GM19463 (cell line): ENCODE data around the gene PLCB1.
"Not testable (repeated sequence)": the region's sequence is repeated elsewhere in the genome, so short reads cannot be mapped to it uniquely, and the experiment has no call there.

Experiments
- ATAC-seq: cut with Tn5 transposase; IDR thresholded peaks from one replicate; pipeline ENCODE4 v1.9.1; 2021; ENCODE audit warnings: mild to moderate bottlenecking, moderate library complexity; ENCODE audit not compliant: unreplicated experiment

The PLCB1 gene

DNA sequence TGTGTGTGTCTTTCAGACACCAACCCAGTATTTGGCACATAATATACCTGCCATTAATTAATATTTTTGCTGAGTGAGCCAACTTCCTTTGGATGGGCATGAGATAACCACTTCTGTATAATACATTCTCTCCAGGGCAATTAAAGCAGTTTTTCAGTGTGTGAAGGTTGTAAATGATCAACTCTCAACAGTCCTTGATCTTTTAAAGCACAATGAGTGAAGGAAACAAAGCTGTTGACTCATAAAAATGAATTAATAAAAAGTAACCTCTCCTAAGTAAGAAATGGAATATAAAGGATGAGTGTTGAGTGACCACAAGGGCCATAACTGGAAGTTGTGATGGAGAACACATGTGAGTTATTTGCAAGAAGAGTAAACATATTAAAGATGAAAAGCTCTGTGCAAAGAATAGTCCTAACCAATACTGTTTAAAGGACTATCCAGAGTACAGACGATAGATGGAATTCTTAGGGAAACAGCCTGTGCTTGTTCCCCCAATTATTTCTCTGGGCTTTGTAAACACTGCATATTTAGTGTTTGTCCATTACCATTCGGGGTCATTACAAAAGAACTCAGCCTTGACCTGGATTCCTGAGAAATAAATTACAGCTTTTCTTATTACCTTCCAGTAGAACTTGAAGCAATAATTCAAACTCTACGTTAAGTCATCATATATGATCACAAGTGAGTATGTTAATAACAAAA lies 446.2 kb downstream of the PLCB1 start:
- ATAC-seq, result no peak

DNA sequence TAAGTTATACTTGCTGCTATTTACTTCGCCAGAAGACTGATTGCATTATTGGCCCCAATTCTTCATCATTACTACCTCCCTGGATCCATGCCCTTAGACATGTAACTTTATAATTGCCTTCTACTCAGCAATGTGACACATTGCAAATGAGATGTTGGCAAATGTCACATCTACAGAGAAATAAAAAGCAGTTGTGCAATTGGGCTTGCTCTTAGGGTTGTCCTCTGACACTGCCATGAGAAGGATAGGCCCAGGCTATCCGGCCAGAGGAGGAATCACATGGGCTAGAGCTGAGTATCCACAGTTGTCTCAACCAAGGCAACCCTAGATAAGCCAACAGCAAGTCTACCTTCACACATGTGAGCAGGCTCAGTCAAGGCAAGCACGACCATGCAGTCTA lies 447.0 kb downstream of the PLCB1 start:
- no peak for ATAC-seq

DNA sequence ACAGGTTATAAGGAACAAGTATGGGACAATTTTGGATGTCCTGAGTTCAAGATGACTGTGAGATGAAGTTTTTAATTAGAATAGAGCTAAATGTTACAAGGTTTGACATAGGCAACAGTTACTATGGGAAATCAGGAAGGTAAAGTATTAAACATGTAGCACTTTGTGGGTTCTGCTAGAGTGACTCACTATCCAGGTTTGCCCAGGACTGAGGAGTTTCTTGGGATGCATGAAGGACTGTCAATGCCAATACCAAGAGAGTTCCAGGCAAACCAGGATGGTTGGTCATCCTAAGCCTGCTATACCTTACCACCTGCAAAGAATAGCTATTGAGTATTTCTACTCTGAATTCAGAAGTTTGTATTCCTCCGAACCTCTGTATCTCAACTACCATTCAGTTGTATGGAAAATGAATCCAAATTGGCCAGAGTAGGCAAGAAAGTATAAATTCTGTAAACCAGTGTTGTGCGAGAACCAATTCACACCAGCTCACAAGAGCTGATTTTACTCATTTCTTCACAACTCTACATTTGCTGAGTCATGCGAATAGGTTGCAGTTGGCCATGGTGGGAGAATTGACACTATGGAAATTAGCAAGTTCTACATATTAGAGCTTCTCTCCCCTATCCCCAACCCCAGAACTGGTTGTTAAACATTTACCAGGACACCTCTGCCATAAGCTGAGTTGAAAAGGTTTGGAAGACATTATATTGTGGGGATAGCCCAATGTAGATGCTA lies 449.5 kb downstream of the PLCB1 start:
- ATAC-seq, result no peak

DNA sequence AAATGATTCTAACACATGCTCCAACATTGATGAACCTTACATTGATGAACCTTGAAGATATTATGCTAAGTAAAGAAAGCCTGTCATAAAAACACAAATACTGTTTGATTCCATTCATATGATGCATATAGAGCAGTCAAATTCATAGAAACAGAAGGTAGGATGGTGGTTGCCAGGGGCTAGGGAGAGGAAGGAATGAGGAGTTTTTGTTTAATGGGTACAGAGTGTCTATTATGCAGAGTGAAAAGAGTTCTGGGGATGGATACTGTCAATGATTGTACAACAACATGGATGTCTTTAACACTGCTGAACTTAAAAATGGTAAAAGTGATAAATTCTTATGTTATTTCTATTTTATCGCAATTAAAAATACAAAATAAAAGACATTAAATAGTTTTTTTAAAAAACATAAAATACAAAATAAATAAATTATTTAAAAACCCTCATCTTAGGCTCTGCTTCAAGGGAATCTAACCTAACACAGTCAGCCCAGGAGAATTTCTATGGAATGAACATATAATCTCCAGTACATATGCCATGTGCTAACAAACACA lies 451.0 kb downstream of the PLCB1 start:
- no peak for ATAC-seq

DNA sequence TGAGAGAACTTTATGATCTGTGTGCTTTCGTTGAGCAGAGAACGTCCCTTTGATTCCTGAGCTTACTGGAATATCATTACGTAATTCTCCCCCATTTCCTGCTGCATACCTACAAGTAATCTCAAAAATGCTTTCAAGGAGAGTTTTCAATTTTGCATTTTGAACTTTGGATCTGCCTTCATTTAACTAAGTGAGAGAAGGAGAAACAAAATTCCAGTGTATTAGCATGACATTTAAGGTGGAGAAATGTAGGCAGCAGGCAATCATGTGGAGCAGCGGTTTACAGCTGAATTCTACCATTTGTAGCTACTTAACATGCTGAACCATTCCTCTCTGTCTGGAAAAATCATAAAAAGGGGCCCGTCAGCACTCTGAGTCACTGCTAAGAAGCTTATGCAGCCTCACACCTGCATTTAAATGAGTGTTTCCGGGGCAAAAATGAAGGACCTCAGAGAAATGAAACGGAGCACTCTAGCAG lies 451.5 kb downstream of the PLCB1 start:
- no peak for ATAC-seq

DNA sequence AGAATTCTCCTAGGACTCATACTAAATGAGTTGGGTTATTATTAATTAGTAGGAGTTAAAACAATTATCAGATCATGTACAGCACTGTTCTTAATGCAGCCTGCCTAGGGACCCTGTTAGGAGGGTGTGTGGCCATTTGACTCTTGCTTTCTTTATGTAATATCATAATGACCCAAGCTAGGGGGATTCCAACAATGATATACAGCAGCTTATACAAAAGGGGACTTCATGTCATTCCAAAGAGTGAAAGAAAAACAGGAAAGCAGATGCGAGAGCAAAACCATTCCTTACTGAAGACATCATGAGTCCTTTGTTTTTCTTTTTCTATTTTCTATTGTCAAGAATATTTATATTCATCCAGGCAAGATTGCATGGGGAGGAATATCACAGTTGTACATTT lies 455.2 kb downstream of the PLCB1 start:
- no peak for ATAC-seq

DNA sequence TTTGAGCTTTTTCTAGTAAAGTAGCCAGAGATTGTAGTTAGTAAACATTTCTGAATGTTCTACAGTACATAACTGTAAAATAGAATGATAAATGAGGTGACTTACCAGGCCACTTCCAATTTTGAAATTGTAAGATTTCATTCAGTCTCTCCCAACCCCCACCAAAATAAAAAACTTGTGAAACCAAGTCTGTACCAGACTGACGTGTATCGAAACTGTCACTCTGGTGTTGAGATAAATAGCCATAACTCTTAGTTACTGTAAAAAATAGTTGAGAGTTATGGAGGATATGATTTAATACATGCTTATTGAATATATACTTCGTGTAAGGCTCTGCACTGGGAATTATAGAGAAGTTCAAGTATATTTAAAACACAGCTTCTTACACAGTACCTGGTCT lies 455.7 kb downstream of the PLCB1 start:
- peak; percentile 57 for ATAC-seq

DNA sequence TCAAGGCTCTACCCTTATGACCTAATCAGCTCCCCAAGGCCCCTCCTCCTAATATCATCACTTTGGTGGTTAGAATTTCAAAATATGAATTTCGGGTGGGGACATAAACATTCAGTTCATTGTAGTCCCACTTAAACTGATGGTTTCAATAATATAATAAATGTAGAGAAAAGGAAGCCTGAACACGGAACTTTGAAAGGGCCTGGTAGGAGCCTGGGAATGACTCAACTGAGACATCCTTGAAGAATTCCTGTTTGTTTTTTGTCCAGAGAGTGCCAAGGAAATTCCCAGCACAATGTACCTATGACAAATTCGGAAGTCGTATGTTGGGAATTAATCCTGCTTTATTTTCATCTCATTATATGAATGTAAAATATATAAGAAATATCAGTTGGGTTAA lies 457.9 kb downstream of the PLCB1 start:
- ATAC-seq, result no peak

DNA sequence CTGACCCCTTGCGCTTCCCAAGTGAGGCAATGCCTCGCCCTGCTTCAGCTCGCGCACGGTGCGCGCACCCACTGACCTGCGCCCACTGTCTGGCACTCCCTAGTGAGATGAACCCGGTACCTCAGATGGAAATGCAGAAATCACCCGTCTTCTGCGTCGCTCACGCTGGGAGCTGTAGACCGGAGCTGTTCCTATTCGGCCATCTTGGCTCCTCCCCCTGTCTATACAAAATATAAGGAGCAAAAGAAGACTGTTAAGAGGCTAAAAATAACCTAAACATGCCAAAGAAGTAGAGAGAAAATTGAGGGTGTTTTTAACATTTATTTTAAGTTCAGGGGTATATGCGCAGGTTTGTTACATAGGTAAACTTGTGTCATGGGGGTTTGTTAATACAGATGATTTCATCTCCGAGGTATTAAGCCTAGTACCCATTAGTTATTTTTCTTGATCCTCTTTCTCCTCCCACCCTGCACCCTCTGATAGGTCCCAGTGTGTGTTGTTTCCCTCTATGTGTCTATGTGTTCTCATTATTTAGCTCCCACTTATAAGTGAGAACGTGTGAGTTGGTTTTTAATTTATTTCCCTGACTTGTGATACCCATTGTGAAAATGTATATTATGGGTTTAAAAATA lies 469.0 kb downstream of the PLCB1 start:
- ATAC-seq, result not testable (repeated sequence)

DNA sequence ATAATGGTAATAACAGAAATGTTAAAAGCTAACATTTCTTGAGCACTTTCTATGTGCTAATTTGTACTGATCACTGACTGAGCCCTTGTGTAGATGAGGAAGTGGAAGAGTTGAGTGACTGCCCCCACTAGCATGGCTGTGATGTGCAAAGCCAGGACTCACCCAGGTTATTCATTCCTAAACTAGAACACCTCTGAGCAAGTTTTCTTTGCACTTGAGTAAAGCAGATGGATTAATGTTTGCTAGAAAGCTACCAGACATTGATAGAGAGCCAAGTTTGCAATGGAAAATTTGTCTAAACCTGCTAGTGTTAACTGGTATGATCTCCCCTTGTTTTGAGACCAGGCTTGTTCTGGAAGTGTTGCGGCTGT lies 469.5 kb downstream of the PLCB1 start:
- ATAC-seq, result peak; percentile 83

DNA sequence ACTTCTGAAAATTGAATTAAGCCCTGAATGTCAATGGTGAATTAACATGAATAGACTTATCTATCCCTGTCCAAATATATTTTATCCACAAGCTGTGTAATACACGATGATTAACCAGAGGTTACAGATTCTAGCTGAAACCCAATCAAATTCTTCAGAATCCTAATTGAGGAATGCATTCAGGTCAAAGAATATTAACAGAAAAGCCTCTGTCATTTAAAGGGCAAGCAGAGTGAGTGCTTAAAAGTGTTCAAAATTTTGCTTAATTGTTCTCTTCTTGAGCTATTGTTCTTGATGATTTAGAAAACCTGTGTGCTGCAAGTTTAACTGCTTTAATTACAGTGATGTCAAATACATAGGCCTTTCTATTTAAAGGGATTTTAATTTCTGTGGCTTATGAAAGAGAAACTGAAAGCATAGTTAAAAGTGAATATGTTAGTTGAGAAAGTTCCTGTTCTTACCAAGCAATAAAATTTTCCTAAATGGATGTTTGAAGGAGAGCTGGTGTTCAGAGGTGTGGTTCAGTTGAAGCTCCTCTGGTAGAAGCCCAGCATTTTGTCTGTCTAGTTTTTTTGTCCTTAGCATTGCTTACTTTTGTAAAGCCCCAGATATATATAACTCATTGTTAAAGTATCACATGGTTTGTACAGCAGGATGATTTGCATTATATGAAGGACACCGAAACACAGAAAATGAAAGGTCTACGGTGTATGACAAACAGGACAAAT lies 470.5 kb downstream of the PLCB1 start:
- peak; percentile 72 for ATAC-seq

DNA sequence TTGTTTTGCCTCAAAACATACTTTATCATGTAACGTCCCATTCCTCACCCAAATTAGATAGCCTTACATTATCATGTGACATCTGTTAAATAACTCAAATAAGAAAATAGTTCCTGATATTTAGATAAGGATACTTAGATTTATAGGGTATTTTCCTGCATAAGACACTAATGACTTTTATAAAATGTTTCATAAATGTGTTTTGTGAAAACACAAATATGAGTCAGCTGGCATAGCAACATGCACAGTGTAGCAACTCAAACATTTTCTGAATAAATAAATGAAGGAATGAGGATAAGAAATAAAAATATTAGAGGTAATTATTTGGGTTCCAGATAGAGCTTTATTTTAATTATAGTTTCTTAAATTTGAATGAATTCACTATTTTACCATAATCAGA lies 476.4 kb downstream of the PLCB1 start:
- no peak for ATAC-seq

DNA sequence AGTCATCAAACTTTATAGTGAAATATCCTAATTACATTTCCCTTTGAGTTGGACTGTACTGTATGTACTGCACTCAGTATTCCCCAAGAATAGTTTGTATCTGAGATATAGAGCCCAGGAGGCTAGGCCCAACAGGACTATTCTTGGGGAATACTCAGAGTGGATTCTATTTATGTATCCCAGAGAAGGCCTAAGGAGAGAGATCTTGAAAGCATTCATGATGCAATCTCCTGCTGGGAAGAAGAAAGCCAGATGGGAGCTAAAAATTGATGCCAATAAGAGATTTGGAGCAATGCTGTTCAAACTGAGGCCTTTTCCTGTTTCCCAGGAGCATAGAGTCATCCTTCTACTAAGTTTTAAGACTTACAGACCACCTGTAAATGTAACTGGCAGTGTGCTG lies 484.7 kb downstream of the PLCB1 start:
- no peak for ATAC-seq

DNA sequence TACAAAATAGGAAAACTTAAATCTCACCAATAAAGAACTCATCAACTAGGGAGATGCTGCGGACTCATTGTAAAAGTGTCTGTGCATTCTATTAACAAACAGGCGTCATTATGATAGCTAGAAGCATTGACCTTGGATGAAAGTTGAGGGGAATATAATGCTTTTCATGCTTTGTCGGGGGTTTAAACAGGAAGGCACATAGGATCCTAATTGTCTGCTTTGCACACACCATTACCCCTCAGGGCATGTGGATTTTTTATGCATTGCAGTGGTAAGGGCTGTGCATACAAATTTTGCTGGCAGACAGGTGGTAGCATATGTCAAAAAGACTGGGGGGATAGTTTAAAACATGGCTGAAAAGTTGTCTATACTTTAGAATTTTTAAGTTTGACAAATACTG lies 488.9 kb downstream of the PLCB1 start:
- ATAC-seq, result no peak

DNA sequence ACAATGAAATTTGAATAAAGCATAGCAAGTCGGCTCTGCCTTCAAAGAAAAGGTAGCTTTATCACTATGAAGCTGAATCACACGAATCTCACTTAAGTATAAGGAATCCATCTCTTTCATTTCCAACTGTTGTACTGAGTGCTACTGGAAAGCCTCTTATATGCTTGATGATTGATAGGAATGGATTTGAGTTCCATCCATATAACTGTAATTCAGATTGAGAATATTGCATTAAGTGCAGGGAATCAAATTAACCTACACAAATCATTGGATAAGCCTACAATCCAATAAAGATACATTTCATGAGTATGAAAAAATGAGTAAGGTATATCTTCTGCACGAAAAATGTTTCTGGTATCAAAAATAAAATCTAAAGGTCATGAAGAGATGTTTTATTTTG lies 492.0 kb downstream of the PLCB1 start:
- no peak for ATAC-seq

DNA sequence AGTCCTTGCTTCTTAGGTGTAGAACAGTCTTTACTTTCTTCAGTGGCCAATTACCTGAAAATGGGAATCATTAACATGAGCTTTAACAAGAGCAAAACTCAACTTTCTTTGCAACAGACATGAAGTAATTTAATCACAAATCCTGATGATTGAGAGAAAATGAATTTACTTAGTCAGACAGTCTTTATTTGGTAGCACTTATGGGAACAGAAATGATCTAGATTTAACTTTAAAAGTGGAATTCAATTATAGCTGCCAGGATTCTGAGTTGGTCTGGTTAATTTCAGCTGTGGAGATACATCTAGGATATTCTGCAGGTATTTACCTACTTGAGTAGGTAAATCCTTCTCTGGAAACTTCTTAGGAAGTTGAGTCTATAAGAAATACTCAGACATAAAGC lies 492.6 kb downstream of the PLCB1 start:
- no peak for ATAC-seq

DNA sequence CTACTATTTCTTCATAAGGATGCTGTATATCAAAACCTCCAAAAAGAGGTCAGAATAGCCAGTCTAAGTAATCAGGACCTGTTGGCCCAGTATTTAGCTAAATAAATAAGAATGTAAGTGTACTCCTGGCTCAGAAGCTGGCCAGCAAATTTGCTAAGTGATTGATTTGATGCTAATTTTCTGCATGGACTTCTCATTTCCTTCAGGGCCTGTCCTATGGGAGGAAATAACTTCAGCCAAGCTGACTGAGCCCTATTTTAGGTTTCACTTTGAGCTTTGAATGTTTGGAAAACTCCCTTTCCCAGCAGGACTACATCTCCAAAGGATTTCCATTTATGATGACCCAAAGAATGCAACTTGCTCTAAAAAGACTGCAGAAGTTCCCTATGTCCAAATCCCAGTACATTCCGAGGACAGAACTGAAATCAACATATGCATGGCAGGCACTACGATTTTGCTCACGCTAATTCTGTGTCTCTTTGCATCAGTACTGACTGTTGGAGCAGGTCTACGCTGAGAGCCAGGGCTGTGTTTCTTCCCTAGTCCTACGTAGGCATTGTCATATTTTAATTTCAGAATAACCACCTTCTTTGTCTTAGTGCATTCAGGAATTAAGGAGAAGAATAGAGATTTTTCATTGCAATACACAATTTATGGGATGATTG lies 495.4 kb downstream of the PLCB1 start:
- ATAC-seq, result no peak

DNA sequence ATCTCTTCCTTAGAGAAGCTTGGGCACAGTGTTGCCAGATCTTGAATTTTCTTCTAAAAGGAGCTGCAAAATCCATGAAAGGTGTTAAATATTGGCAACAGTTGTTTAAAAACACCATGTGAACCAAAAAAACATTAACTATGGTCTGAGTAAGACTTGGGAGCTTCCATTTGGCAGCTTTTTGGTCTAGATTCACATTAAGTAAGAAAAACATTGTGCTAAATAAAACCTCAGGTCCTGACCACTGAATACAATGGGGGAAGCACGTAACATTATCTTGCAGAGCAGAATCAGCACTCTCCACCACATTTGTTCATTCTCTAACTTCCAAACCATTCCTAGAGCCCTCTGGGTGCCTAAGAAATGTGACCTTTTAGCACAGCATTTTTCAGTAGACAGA lies 499.2 kb downstream of the PLCB1 start:
- ATAC-seq, result no peak

DNA sequence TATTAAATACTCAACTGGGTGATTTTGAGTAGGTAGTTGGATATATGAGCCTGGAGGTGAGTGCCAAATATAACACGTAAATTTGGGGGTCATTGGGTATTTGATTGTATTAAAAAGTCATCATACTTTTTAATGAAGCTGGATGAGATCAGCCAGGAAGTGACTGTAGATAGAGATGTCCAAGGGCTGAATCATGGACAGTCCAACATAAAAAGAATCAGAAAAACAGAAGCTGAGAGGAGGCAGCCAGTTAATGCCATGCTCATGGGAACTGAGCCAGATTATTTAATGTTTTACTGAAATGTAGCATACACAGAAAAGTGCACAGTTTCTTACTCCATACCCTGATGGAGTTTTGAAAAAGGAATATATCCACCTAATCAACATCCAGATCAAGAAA lies 501.3 kb downstream of the PLCB1 start:
- no peak for ATAC-seq

DNA sequence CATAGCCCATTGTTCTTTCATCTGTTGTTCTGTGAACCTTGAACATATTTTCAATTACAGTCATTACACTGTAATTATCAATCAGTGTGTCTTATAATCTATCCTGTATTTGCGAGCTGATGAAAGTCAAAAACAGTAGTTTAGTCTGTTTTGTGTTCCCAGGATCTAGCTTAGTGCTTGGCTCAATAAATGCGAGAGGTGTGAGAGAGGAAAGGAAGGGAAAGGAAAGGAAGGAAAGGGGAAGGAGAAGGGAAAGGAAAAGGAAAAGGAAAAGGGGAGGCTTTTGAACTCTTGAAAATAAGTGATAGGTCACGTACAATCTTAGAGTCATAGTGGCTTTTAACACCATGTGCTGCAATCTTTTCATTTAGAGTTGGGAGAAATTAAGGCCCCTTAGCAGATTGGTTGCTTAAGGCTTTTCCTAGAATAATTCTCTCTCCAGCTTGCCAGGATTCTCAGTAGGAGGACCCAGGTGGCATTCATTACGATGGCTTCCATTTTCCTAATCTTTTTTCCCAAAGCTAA lies 503.0 kb downstream of the PLCB1 start:
- ATAC-seq, result no peak
